Central memory CD4-positive, alpha-beta T cell (primary cell): ENCODE measurements around the gene SLTM.
"Not testable (repeated sequence)": the region's sequence is repeated elsewhere in the genome, so short reads cannot be mapped to it uniquely, and the experiment has no call there.

ENCODE experiments used
- DNase-seq: peaks from one replicate; pipeline ENCODE4 v3.0.0; 2022

The SLTM gene

DNA sequence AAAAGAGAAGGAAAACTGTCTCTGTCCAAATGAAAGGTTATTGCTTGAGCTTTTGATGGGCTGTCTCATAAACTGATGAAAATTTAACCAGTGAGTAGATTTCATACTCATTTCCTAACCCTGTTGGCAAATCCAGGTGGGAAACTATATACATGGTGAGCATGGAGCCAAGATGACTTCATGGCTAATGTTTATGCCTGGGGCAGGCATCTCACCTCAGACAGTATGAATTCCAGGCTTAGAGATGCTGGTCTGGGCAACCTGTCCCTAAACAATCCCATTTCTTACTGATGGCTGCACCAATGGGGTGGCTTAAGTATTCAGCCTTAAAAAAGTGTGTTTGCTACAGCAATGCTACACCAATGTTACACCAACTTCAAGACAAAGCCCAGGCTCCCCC is 58.1 kb downstream of the SLTM start:
- no peak for DNase-seq

DNA sequence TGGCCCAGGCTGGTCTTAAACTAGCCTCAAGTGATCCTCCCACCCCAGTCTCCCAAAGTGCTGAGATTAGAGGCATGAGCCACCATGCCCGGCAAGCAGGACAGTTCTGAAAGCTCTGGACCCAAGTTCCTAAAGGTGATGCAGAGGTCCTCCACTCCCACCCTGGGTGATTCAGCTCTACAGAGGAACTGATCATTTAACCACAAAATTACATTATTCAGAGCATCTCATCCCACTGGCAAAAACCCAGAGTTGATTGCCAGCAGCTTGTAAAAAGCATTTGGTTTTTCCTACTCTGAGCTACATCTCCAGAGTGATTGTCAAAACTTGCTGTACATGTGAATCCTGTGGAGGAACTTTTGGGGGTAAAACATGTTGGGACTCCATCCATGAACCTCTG is 60.2 kb downstream of the SLTM start:
- DNase-seq, result no peak

DNA sequence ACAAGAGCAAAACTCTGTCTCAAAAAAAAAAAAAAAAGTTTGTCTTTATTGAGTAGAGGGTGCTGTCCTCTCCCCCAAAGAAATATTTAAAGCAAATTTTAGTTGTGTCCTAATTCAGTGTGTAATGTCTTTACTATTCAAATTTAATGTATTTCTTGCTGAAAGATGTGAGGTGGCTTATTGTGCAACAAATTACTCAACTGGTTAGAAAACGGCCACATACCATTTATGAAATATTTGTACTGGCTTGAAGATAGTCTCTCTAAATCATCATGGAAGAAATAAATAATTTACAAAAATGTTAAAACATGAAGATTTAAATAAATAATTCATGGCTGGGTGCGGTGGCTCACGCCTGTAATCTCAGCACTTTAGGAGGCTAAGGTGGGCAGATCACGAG is 63.0 kb downstream of the SLTM start:
- no peak for DNase-seq

DNA sequence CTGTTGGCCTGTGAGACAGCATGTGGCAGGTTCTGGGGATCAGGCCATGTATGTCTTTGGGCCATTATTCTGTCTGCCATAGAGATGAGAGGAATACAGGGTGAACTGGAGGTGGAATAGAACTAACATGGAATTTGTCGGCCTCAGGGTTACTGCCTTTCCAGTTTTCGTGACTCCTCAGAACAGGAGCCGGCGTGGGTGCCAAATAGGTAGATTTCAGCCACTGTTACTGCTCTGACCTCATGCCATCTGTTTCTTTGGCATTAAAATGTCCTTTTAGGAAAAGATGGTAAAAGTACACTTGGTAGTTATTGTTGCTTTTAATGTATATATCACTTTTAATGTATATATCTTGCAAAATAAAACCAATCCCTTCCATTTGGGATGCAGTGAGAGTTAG is 65.6 kb downstream of the SLTM start:
- DNase-seq, result no peak

DNA sequence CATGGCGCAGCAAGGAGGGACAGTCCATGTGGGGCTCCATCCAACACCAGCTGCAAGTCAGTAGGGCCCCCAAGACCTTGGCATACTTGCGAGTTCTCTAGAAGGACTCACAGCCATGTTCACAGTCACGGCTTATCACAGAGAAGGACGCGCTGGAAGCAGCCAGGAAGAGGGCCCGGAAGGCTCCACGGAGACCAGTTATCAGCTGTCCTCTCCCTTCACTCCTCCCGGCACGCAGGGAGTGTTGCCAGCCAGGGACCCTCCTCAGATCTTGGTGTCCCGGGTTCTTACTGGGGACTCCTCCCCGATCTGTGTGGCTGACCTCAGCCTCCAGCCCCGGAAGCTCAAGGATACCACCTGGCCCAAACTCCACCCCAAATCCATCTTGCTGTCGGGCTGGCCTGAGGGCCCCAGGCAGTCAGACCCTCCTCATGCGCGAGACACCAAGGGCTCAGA is 68.0 kb downstream of the SLTM start:
- DNase-seq, result no peak

DNA sequence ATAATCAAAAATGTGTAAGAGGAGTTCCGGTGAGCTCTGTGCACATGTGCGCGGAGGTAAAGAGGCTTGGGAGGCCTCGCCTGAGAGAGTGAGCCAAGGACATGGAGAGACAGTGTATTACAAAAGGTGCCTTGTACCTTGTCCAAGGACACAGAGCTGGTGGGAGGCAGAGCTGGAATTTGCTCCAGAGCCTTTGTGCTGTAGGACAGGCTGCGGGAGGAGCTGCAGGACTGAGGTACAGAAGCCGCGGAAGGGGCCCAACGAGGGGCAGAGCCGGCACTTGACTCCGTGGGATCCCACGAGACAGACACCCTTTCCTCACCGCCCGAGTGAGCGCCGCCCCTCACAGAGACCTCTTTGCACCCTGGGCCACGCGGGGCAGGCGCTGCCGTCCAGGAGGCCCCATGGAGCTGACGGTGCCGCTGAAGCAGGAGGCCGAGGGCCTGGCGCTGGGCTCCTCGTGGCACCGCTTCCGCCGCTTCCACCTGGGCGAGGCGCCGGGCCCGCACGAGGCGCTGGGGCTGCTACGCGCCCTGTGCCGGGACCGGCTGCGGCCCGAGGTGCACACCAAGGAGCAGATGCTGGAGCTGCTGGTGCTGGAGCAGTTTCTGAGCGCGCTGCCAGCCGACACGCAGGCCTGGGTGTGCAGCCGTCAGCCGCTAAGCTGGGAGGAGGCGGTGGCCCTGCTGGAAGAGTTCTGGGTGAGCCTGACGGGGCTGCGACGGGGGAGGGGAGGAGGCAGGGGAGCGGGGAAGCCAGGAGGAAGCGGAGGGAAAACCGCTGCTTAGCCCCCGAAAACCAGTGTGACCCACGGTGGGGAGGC is 68.7 kb downstream of the SLTM start:
- no peak for DNase-seq

DNA sequence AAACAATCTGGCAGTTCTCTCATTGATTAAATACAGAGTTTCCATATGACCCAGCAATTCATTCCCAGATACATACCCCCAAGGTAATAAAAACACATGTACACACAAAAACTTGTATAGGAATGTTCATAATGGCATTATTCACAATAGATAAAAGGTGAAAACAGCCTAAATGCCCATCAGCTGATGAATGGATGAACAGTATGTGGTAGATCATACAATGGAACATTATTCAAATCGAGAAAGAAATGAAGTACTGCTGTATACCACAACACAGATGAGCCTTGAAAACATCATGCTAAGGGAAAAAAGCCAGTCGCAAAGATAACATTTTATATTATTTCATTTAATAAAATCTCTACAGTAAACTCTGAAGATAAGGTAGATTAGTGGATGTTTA is 71.2 kb downstream of the SLTM start:
- DNase-seq, result no peak

DNA sequence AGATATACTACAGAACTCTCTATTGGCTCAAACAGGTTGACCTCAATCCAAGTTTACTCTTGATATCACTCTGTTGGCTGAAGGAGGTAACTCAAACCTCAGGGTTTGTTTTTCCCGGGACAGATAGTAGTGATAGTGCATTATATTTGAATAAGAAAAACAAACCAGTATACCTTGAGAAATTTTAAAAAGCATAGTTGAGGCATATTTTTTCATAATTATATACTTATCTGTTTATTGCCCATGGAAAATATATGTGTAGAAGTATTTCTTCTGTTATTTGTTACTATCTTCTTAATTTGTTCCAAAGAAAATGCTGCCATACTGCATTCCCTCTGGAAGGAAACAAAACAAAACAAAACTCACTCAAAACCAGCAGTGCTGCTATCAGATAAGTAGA is 76.9 kb downstream of the SLTM start:
- not testable (repeated sequence) for DNase-seq

DNA sequence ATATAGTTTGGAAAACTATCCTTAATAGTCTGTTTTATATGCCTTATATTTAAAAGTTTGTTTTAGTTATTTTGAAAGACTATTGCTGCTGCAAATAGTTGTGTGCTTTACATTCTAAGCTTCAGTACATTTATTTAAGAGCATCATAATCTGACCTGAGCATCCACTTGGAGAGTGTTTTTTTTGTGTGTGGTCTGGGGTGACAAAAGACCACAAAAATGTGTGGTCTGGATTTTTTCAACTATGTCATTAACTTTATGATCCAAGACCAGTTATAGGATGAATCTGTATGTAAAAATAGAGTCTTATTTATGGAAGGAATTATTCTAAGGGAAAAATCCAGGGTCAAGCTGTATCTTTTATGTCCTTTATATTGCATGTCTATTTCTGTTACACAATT is 77.4 kb downstream of the SLTM start:
- DNase-seq, result no peak

DNA sequence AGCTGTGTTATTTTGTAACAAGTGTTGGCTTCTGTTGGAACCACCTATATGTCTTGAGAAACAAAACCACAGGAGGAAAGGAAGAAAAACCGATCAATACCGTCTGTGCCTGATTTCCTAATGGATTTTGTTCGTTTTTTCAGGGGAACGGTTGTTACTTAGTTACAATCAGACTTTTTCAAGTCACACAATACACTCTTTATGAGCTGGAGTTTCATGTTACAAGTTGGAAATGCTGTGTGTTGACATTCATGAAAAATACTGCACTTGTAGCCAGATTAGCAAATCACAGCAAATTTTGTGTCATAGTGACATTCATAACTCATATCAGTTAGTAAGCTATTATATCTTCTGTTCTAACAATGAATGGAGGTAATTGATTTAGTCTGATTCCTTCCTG is 78.9 kb downstream of the SLTM start:
- no peak for DNase-seq

DNA sequence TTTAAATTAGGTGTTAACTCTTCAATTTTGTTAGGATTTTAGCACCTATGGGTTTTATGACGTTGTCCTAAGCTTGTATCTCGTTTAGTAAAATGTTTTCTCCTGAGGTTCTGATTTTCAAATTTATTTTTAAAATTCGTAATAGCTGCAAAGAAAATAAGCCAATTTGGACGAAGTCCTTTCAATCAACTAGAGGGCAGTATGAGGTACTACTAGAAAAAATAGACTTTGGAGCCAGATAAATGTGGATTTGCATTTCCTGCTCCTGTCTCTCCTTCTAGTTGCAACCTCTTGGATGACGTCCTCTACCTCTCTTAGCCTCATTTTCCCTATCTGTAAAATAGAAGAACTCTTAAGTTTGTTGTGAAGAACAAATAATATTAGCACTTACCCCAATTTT is 81.1 kb downstream of the SLTM start:
- no peak for DNase-seq

DNA sequence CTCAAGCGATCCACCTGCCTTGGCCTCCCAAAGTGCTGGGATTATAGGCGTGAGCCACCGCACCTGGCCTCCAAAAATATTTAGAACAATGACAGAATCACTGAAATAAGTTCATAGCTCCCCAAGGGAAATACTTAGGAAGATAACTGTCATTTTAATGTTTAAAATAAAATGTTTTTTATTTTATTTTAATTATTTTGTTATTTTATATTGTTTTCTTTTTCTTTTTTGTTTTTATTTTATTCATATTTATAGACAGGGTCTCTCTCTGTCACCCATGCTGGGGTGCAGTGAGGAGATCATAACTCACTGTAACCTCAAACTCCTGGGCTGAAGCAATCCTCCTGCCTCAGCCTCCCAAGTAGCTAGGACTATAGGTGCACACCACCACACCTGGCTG is 82.3 kb downstream of the SLTM start:
- DNase-seq, result not testable (repeated sequence)

DNA sequence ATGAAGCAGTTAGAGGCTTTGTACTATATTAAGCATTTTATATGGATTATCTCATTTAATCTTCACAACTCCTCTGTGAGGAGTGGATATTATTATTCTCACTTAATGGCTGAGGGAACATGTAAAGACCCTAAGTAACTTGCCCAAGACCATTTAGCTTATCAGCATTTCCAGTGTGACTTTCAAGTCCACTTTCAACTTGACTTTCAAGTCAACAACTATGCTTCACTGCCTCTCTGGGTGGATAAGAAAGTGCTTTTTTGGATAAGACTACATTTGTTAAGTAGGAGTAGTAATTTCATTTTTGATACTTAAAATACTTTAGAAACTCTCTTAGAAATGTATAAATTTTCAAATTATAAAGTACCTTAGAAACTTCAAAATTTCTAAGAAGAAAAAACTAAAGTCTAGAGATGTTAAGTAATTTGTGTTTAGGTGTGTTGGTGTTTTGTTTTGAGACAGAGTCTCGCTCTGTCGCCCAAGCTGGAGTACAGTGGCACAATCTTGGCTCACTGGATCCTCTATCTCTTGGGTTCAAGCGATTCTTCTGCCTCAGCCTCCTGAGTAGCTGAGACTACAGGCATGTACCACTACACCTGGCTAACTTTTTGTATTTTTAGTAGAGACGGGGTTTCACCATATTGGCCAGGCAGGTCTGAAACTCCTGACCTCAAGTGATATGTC is 90.6 kb downstream of the SLTM start:
- no peak for DNase-seq

DNA sequence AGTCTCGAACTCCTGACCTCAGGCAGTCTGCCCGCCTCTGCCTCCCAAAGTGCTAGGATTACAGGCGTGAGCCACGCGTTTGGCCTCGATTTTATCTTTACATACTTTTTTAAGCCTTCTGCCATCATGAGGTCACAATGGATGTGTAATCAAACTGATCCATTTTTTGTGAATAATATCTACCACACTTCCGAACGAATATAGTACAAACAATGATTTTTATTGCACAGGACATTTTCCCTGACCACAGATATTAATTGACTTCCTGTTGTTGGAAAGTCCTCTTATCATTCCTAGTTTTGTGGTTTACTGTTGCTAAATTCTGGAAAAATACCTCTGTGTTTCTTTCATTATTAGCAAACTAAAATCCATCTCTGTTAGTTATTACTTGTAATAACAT is 93.4 kb downstream of the SLTM start:
- no peak for DNase-seq

DNA sequence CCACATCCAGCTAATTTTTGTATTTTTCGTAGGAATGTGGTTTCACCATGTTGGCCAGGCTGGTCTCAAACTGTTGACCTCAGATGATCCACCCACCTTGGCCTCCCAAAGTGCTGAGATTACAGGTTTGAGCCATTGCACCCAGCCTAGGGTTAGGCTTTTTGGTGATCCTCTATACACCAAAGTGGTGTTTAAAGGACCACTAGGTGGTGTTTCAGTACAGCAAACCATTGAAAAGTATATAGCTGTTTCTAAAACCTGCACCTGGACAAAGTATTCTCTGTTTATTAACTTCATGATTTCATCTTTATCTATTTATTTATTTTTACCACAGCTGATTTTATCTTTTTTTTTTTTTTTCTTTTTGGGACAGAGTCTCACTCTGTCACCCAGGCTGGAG is 94.0 kb downstream of the SLTM start:
- DNase-seq, result no peak

DNA sequence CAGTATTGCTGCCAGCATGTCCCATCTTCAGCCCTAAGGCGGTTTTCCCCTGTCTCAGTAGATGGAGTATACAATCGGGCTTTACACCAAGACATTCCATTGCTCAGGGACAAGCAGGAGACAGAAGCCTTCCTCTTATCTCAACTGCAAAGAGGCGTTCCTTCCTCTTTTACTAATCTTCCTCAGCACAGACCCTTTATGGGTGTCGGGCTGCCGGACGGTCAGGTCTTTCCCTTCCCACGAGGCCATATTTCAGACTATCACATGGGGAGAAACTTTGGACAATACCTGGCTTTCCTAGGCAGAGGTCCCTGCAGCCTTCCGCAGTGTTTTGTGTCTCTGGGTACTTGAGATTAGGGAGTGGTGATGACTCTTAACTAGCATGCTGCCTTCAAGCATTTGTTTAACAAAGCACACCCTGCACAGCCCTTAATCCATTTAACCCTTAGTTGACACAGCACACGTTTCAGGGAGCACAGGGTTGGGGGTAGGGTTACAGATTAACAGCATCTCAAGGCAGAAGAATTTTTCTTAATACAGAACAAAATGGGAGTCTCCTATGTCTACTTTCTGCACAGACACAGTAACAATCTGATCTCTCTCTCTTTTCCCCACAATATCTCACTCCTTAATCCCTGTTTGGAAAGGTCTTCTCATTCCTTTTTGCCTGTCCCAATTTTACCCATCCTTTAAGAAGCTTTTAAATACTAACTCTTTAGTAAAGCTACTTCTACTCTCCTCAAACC is 99.6 kb downstream of the SLTM start:
- not testable (repeated sequence) for DNase-seq

DNA sequence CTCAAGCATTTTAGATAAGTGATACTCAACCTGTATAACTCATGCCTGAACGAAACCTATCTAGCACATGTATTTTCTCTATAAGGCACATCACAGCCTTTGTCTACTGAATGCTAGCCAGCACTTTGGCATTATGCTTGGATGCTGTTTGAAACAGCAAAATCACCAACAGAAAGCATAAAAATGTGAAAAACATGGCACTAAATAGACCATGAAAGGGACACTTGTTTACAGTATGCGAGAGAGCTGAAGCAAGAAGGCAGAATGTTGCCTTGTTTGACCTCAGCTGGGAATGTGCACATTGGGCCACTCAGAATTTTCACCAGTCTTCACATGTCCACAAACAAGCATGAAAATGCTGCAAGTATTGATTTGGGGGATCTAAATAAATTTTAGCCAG is 102.9 kb downstream of the SLTM start:
- DNase-seq, result no peak
